Measurements from ENCODE around the gene RNASE8.
A peak's percentile ranks its signal among the peaks of the same experiment; 100 is the strongest.

Gene RNASE8

DNA sequence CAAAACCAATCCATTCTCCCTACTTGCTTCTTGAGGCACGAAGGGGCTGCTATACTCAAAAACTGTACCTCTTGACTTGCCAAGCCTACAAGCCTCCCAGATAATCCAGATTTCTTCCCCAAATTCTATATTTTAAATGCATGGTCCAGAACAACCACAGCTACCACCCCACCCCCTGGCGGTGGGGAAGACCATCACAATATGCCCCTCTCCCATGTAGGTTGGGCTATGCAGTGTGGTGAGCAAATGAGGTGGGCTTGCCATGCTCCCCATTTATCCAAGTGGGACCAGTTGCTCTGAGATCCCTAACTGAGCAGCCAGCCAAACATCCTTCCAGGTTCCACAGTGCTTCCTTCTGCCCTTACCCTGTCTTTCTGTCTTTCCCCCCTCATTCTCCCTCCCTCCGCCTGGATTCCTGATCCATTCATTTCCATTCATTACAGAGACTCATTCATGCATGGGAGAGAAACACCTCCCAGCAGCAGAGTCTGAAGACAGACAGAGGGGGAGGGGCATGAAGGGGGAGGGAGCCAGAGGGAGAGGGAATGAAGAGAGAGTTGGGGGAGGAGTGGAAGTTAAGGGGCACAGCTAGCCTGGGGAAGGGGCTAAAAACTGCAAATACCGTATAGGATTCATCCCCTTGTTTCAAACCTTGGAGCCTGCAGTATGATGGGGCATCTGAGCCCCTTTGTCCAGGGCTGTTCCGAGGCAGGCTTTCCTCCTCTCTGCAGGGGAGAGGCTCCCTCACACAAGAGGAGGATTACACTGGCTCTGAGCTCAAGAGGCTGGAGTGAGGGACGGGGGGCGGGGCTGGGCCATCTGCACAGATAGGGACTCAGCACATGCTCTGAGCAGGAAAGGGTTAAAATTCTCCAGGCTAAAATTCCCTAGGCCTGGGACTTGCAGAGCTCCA is 36.4 kb downstream of the RNASE8 start:
- no peak for DNase-seq

DNA sequence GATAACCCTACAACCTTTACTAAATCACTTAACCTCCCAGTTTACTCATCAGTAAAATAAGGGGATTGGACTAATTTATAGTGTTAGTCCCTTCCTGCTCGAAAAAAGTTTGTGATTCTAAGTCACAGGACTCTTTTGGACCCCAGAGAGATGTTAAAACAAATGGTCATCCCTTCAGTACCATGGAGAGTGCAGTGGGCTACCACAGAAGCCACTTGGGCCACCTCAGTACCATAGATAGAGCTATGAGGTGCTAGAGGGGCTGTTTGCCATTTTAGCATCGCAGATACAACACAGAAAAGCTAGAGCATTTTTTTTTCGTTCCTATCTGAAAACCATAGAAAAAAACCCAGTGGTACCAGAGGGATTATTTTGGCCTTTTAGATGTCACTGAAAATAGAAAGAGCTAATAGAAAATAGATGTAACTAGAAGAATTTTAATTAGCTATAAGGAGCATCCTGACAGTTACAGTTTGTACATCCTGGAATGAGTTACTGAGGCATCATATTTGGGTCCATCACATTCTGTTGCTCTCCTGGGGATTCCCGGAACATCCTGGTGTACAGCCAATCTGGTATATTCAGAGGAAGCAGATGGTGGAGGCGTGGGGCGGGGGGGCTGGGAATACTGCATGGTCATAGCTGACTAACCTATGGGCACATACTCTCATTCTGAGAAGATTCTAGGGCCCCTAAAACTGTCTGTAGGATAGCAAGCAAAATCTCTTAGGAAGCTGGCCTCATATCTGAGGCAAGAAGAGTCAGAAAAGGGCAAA is 38.0 kb downstream of the RNASE8 start:
- DNase-seq: no peak

DNA sequence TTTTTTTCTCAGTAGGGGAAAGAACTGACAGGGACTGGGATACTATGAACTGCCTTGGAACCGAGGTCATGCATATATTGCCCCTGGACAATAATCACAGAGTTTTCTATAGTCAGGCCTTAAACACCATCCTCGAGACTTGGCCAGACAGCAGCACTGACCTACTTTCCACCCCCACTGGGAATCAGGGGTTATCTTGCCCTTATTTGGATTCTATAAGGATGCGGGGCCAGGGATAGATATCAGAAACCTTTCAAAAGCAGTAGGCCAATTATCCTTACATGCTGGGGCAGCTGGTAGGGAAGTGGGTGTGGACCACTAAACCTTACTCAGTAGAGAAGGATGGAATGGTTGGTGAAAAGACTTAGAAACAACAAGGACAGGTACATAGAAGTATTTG is 38.8 kb downstream of the RNASE8 start:
- no peak for DNase-seq

DNA sequence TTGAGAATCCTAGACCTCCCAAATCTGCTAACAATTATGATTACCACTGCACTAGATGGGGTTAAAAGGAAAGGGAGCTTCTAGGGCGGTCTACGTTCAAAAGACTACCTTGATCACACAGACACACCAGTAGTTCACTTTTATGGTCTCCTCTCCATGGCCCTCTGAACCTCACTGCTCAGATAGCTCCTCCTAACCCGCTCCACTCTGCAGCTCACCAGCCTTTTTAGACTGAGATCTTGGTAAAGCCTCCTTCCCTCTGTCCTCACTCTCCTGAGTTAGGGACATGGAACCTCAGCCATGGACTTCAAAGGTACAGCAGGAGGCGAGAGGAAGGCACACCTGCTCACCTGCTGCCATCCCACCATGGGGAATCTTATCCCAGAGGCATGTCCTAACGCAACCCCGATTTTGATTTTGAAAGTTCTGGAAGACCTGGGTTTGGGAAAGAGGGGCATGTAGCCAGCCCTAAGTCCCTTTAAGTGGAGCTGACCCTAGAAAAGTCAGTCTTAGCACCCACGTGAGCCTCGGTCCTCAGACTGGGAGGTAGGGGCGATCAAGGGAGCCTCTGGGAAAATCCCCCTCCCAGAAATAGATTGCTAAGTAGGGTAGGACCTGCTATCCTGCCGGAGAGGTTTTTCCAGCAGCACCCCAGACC is 39.5 kb downstream of the RNASE8 start:
- DNase-seq: no peak

DNA sequence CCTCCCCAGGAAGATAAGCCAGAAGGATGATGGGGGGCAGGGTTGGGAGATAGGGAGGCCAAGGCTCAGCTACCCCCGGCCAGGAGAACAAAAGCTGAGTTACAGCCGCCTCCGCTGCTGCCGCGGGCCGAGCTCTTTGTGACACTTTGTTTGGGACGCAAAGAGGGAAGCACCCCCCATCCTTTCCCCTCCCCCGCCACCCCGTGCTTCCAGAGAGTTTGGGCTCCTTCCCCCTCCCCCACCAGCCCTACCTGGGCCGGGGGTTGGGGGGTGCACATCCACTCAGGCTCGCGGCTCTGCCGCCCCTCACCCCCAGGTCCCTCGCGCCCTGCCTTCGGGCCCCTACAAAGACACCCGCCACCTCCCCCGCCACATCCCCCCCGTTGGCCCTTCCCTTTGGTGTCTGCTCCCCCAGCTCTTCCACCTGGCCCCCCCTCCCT is 40.0 kb downstream of the RNASE8 start:
- no peak for DNase-seq

DNA sequence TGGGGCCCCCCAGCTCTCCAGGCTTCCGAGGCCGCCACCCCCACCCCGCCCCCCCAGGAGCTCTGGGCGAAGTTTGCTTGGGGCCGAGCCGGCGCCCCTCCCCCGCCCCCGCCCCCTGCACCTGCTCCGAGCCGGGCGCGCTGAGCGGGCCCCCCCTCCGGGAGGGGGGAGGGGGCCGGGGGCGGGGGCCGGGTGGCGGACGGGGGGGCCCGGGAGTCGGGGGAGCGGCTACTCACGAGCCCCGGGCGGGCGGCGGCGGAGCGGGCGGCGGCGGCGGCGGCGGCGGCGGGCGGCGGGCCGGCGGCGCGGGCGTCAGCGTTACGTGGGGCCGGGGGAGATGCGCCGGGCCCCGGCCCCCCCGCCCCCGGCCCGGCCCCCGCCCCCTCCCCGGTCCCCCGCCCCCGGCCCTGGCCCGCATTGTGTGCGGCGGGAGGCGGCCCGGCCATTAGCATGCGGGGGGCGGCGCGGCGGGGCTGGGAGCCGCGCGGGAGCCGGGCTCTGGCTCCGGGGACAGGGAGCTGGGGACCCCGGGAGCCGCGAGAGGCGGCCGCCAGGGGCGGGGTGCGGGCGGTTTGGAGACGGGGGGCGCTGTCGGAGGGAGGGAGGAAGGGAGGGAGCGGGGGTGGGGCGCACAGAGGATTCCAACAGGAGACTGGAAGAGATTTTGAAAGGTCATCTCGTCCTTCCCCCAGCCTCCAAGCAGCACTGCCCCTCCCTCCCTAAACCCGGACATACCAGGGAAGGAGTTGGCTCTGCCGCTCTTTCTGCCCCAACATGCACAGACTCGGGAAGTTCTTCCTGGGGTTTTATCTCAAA is 40.7 kb downstream of the RNASE8 start, which contains the start of gene ZNF219:
Gene ZNF219, minus strand, starts transcription at position 580 of the 816 bp plus-strand sequence. CDS start 5,064 bp downstream, outside the sequence.
- peak; percentile 25 to 40 for DNase-seq

DNA sequence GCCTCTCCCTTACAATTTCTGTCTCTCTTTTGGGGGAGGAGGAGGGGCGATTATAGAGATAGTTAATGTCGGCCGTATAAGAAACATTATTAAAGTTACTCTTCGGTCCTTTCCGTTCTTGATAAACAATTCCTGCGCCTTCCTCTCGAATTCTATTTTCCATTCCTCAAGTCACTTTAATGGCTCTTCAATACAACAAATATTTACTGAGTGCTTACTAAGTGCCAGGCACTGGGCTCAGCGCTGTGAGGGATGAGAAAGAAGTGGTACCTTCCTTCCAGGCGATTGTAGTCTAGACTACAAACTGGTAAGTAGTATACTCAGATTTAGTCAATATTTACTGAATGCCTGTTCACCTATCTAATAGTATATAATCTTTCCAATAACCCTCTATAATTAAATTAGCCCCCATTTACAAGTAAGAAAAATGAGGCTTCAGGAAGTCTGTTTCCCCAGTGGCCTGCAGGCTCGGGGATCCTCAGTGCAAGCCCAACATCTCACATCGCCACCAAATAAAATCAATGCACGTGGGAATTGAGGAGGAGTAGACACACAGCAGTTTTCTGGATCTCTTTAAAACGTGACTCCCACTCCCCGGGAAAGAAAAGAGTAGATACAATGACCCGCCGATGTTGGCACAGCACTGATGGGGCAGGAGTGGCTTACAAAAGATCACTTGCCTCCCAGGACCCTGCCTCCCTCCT is 41.4 kb downstream of the RNASE8 start:
- no peak for DNase-seq

DNA sequence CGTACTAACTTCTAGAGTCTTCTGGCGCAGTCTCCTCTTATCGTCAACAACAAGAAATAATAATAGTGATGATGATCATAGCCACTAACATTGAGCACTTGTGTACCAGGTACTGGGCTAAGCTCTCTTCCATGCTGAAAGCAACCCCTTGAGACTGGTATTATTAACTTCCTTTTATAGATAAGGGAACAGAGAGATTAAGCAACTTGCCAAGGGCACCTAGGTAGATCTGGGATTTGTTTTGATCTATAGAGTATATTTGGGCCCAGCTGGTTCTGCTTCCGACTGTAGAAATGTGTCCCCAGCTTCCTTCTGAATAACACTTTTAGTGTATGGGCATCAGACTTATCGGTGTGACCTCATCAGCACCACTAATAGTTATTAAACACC is 42.0 kb downstream of the RNASE8 start:
- no peak for DNase-seq

DNA sequence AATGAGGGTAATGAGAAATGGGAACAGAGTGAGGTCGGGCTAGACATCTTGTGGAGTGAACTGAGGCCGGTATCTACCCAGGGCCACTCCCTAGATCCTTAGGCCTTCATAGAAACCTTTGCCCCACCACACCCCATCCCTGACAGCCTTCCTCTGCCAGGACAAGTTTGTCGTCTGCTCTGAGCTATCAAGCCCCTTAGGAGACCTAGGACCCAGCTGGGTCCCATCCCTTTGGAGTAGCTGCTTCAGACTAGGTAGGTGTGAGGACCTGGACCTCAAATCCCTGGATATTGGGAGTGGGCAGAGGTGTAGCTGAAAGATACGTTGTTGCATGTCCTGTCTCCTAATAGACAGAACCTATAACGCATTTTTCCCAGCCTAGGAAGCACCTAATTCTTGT is 43.3 kb downstream of the RNASE8 start, which contains the start of gene TMEM253:
Gene TMEM253, plus strand, starts transcription at position 136 of the 400 bp plus-strand sequence. CDS start 278 bp downstream, outside the sequence.
- no peak for DNase-seq

DNA sequence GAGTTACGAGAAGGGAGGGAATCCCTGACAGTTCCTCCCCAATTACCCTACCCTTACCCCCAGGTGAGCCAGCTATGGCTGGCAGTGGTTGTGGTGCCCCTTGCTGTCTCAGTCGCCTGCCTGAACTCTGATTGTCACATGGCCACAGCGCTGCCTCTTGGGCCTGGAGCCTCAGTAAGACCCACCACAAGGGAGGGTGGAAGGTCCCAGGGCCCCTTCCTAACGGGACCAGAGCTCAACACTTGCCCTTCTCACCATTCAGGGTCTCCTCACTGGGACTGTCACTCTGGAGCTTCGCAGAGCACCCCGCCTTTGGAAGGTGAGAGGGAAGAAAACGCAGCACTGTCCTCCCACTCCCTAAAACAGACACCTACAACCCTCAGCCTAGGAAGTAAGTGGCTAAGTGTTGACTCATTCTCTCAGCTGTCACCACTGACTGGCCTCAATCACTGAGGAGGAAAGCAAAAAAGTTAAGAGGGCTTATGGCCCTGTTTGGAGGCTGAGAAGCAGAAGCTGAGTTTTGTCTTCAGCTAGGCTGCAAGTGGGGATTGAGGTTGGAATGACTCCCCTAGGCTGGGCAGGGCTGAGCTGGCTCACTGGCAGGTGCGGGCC is 44.3 kb downstream of the RNASE8 start:
- DNase-seq: no peak

DNA sequence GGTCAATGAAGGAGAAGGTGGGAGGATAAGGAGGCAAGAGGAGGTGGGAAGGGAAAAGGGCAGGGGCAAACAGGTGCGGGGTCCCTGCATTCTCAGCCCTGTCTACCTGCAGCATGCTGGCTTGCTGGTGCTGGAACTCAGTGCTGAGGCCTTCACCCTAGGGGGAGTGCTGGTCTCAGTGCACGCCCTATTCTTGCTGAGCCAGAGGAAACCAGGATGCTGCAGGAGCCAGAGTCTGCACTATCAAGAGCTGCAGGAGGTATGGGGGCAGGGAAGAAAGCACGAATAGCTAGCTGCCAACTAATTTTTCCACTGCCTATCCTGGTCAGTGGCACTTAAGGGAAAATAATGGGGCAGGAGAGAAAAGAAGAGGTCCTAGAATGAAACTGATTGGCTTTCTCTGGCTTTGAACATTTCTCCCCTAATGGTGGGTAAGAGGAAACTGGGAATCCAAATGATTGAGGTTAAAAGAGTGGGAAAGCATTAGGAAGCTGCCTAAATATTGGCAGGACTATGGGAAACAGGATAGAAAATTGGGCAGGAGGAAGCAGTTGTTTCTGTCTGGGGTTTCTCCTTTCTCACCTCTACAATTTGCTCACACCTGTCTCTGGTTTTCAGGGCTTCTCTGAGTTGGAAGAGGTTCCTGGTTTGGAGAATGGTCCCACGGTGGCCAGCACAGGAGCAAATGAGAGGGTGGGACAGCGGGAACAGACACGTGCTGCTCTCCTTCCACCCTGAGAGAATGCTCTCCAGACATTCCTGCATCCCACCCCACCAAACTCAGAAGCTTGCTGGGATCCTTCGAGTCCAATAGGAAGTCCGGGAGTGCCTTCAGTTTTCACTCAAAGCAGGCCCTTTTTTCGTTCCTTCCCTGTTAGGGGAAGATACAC is 45.1 kb downstream of the RNASE8 start:
- no peak for DNase-seq

DNA sequence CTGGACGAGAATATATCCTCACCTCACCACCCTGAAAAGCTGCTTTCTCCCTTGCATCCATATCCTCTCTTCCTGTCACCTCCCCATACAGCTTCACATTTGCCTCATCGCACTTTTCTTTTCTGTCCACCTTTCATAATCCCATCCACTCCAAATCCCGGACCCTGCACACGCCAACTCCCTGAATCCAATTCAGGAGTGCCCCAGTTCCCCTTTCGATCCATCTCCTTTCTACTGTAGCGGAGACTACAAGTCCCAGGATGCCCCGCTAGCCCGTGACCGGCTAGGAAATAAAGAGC is 45.7 kb downstream of the RNASE8 start:
- DNase-seq: peak in 1 of 2 donors; percentile 98

DNA sequence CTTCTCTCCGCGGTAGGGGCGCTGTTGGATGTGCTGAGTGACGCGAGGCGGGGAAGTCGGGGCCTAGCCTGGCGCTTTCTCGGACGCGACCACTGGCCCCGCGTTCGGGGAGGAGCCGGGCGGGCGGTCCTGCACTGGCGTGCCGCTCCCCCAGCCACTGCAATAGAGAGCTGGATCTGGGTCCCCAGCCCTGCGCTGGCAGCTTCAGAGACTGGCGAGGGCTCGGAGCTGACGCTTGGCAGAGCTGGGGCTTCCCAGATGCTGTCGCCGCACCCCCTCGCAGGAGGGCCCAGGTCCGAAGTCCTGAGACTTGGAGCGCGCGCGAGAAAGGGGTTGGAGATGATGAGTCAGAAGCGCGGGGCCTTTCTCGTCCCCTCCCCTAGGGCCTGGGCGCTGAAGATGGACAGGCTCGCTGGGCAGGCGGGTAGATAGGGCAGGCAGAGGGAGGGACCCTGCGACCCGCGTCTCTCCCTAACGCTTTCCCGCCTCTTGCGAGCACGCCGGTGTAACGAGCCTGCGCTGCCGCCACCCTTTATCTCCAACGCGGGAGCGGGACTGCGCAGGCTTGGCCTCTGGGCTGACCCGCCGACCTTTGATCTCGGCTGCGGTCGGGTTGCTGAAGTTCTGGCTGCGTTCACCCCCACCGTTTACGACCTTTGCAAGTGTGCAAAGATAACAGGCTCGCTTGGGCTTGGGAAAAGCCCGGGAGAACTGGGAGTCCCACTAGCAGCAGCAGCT is 46.3 kb downstream of the RNASE8 start:
- DNase-seq: peak; percentile 94 to 97

DNA sequence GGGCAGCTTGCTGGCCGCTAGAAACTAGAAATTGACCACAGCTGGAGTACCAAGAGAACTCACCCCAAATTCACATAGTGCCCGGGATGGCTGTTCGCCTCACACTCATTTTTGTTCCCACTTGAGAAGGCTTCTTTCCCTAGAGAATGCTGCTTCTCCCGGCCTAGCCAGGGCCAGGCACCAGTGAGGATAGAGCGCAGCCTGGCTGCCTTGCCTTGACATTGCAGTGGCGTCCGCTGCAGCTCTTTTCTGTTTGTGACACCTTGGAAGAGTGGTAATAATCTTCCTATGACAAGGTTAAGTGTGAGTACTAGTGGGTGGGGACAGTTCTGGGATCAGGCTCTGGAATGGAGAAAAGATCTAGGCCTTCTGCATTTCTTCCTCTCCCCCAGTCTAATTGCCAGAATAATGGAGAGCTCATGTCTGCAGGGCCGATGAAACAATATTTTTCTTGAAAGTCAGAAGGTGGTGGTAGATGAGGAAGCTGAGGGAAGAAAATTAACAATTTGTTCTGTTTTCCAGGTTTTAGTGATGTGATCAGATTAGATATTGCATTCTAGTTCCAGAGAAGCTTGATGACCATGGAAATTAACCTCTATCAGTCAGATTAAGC is 46.9 kb downstream of the RNASE8 start:
- peak; percentile 77 to 85 for DNase-seq

DNA sequence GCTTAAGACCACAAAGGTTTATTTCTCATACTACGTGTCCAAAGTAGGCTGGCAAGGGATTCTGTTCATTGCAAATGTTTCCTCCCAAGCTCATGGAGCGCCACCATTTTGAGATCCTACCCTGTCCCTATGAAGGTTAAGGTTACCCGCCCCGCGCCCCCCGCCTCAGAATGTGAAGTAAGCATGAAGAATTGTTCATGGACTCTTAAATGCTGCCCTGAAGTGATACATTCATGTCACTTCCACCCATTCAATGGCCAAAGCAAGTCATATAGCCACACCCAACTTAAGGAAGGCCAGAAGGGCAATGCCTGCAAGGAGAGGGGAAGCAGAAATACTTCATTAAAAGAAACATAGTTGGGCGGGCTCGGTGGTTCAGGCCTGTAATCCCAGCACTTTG is 47.5 kb downstream of the RNASE8 start:
- no peak for DNase-seq

DNA sequence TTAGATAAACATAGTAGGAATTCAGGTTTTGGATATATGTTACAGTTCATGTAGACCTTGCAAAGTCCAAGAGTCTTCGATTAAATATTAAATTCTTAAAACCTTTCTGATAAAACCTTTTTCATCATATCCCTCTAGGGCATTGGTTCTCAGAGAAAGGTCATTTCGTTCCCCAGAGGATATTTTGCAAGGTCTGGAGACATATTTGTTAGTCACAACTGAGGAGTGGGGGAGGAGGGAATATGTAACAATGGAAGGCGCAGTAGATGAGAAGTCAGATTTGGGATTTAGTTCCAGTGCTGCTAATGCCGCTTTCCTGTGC is 48.5 kb downstream of the RNASE8 start:
- DNase-seq: no peak

DNA sequence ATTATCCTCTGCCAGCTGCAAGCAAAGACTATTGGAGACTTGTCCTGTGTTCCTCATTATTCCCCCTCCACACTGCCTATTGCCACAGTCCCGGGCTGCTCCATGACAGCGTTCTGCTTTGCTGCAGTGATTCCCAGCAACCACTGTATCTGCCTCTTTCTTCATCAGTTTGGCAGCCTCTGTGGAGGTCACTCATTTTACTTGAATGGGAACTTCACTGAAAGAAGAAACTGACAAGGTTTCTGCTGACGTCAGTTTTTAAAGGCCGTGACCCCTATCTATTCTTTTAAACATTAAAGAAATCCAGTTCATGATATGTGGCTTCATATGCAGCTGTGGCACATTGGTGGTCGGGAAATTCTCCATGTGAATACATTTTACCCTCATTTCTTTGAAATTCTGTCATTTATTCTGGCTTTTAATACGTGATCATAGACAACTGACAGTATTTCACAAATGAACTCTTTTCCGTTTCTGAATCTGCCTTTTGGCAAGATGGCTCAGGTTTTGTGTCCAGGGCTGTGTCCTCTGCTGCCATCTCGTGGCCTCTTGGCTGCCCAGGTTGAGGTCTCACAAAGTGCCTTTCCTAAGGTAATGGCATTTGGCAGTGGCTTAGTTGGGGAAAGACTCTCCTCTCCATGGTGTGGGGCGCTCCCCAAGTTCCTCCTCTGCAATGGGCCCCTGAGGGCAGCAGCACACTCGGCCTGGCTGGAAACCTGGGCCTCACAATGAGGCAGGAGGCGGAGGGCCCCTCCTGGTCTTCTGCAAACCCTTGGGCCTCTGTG is 49.1 kb downstream of the RNASE8 start:
- DNase-seq: peak; percentile 69 to 75

DNA sequence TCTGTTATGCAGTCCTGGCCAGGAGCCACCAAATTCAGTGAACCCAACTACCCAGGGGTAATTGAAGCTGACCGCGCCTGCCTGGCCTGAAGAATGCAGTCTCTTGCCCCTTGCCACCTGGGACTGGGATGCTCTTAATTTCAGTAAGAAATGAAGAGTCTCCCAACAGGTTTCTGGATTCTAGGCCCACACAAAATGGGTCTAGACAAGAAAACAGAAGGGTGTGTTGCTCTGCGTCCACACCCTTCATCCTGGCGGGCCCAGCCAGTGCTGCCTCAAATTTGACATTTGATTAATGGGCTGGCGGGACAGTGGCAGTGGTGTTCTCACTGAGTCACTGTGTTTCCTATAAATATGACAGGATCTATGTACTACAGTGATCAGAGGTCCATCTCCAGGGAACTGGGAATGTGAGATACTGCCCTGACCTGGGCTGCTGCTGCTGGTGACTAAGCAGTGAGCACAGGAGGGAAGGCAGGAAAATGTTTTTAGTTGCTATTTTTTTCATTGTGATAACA is 49.7 kb downstream of the RNASE8 start:
- no peak for DNase-seq
